Amniotic stem cell (primary cell): ENCODE measurements around the gene C5.
"Not testable (repeated sequence)": the region's sequence is repeated elsewhere in the genome, so short reads cannot be mapped to it uniquely, and the experiment has no call there.

Experiments
- DNase-seq: peaks from one replicate; lab custom pipeline; 2025; lab: John Stamatoyannopoulos, UW

C5 gene

DNA sequence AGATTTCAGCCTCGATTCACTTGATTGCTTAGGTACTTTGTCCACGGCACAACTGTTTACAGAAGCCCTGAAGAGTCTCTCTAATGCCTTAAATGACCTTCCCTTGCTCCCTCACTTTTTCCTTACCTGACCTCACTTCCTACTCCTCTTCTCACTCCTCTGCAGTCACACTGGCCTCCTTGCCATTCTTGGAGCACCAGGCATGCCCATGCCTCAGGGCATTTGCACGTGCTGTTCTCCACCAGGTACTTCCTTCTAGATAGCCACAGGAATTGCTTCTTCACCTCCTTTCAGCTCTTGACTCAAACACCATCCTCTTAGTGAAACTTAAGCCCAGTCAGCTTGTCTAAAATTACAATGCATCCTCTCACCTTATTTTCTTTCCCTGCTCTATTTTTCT lies 71.1 kb downstream of the C5 start:
- no peak for DNase-seq

DNA sequence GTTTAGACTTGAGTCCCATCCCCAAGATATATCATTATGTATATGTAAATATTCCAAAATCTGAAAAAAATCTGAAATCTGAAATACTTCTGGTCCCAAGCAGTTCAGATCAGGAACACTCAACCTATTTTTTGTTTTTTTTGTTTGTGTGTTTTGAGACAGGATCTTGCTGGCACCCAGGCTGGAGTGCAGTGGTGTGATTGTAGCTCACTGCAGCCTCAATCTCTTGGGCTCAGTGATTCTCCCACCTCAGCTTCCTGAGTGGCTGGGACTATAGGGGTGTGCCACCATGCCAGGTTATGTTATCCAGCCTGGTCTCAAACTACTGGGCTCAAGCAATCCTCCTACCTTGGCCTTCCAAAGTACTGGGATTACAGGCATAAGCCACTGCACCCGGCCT lies 72.8 kb downstream of the C5 start:
- DNase-seq: no peak

DNA sequence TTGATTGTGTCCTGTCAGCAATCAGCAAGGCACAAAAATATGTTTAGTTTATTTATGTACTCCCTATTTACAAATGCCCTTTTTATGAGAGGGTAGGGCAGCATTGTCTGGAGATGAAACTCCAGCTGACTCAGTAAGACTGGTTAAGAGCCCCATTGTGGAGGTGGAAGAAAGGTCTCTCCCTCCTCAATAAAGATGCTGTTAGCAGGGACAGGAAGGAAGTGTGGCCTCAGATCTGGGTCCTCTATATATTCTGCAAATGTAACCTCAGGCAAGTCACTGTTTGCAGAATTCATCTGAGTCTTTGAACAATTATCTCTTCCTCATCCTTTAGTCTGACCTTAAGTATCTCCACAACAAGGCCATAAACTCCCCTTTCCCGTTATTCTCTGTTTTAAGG lies 75.2 kb downstream of the C5 start:
- DNase-seq: no peak

DNA sequence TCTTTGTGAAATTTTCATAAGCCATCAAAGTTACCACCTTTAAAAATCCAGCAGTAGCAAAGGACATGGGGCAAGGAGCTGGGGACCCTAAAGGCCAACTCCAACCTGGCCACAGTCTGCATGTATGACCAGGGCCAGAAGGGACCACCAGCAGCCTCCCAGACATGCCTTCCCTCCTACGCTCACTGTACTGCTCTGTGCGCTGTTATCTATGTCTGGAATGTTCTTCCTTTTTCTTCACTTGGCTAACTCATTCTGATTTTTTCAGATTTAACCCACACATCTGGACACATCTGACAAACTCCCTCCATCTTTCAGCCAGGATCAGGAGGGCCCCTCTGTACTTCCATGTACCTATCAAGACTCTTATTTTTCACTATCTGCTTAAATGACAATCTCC lies 75.9 kb downstream of the C5 start:
- no peak for DNase-seq

- no peak for DNase-seq
These were observed 78.1 kb downstream of the C5 start for GRCh38 chr9:120971938-120972337.

GRCh38 chr9:120971471-120971870 lies 78.6 kb downstream of the C5 start:
- DNase-seq: not testable (repeated sequence)

GRCh38 chr9:120970244-120970643 lies 79.8 kb downstream of the C5 start:
- DNase-seq: peak; percentile 4

- no peak for DNase-seq
These were observed 84.1 kb downstream of the C5 start for GRCh38 chr9:120966013-120966369.

DNA sequence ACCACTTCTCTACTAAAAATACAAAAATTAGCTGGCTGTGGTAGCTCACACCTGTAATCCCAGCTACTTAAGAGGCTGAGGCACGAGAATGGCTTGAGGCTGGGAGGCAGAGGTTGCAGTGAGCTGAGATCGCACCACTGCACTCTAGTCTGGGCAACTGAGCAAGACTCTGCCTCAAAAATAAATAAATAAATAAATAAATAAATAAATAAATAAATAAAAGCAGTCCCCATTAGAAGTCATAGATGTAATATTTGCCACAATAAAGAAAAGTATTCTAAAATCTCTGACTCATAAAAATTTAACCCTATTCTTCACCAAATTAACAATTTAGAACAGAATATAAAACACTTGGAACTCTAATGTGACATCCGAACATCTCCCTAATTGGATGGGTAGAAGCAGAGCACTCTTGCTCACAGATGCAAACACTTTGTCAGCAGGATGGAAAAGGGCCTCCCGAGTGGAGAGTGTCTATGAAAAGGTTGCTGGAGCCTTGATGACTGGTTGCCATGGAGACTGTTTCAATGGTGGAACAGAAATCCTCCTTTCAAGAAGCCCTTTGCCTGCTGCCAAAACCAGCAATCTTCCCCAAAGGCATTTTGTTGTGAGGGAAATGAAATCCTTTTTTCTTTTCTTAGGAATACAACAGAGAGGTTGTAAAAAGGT lies 84.6 kb downstream of the C5 start:
- DNase-seq: no peak

GRCh38 chr9:120961936-120962335 lies 88.1 kb downstream of the C5 start:
- no peak for DNase-seq

DNA sequence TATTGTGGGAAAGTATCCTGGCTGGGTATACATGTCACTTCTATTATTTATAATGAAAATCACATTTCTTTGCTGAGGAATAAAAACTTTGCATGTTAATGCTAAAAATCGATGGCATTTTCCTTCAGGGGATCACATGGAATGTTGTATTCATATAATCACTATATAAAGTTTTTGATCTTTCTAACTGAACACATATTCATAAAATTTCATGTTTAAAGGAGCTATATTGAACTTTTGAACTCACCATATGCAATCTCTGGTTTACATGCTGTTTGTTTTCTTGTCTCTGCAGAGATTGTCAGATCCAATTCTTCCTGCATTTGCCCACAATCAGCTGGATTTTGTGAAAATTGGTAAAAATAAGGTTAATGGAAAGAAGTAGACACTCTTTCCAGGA lies 90.1 kb downstream of the C5 start:
- no peak for DNase-seq

DNA sequence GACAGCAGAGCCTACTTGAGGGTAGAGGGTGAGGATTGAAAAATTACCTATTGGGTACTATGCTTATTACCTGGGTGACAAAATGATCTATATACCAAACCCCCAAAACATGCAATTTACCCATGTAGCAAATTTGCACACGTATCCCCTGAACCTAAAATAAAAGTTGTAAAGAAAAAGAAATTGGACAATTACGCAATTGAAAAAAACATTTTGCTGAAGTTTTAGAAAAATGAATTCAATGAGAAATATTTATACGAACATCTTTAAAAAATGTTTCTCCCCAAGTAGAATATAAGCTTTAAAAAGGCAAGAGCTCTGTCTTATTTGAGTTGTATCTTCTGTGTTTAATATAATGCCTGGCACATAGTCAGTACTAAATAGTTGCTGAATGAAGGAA lies 93.2 kb downstream of the C5 start:
- no peak for DNase-seq

GRCh38 chr9:120951960-120952618 lies 98.0 kb downstream of the C5 start:
- DNase-seq: no peak

GRCh38 chr9:120950421-120951388 lies 99.4 kb downstream of the C5 start:
- DNase-seq: no peak

DNA sequence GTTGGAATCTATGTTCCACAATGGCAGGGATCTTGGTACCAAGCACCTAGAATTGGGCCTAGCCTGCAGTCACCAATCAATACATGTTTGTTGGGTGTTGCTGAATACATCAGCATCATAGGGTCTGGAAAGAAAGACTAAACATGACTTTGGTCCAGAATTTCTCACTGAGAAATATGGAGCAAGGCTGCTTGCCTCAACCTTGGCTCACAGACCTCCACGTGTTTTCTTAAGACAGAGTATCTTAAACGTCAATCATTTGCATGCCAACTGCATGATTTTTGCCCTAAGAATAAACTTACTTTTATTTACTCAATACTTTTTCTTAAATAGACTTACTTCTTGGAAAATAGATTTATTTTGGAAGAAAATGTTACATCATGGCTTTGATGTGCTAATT lies 100.8 kb downstream of the C5 start:
- DNase-seq: no peak

DNA sequence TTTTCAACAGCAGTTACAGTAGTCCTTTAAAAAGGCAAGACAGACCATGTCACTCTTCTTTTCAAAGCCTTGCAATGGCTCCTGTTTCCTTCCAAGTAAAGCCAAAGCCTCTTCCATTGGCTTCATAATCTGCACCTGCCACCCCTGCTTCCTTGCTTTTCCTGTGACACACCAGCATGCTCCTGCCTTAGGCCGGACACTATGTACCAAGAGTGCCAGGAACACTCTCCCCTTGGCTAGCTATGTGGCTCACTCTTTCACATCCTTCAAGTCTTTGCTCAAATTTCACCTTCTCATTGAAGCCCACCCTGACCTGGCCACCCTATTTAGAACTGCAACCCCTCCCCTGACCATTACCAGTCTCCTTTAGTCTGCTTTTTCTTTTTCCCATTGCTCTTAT lies 101.3 kb downstream of the C5 start:
- no peak for DNase-seq

- no peak for DNase-seq
These were observed 102.9 kb downstream of the C5 start for GRCh38 chr9:120947222-120947621.

GRCh38 chr9:120946259-120946658 lies 103.8 kb downstream of the C5 start:
- no peak for DNase-seq

DNA sequence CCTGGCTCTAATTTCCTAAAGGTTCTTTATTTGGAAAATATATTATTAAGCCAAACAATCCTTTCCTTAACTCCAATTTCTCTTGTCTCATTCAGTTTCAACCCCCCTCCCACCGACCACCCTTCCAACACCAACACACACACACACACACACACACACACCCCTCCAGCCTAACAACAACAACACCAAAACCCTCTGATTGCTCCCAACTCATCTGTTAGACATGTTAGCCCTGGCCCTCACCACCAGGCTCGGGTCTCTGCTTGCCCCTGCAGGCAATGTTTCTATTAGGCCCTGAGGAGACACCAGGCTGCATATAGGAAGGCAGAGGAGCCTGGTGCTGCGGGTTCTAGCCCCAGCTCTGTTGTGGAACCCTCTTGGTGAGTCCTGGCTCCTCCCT lies 105.1 kb downstream of the C5 start:
- DNase-seq: no peak

- no peak for DNase-seq
These were observed 105.6 kb downstream of the C5 start for GRCh38 chr9:120944434-120944843.

DNA sequence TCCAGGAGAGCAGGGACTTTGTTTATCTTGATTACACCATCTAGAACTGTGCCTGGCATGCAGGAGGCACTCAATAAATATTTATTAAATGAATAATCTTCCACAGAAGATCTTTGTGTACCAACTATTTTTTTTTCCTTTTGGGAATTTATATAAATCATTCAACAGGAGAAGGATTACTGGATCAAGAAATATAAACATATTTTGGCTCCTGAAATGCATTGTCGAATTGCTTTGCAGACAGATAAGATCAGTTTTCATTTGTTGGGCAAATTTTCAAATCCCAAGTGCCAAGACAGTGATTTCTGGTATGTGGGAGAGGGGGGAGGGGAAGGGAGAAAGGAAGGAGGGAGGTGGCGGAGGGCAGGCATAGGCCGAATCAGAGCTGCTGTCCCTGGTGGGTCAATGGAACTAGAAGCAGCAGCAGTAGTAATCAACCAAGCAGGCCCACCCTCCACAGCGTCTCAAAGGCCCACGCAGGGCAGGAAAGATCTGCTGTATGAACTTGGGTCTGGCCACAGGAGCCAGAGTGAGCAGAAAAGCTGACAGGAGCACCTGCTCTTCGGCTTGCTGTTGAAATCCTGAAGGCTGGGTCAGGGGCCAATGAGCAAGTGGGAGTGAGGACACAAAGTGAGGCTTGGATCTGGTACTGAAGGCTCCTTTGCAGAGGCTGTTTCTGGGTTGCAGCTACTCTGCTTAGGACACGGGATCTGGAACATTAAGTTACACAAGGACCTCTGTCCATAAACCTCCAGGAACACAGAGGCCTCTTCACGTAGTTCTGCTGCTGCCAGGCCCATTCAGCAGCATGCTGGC lies 107.7 kb downstream of the C5 start:
- no peak for DNase-seq
